ENCODE results near the gene BMPR1A. TPM values are rescaled to one million over a fixed set of nuclear protein-coding genes. Genes with fewer than 3 reads are reported as not detected.

BMPR1A gene
- total and polyA plus RNA-seq, 2 of the 13 experiments (the other 11 are each of a cell fraction or from before 2014, with no cell fraction given): 17.8 to 44.2 TPM

DNA sequence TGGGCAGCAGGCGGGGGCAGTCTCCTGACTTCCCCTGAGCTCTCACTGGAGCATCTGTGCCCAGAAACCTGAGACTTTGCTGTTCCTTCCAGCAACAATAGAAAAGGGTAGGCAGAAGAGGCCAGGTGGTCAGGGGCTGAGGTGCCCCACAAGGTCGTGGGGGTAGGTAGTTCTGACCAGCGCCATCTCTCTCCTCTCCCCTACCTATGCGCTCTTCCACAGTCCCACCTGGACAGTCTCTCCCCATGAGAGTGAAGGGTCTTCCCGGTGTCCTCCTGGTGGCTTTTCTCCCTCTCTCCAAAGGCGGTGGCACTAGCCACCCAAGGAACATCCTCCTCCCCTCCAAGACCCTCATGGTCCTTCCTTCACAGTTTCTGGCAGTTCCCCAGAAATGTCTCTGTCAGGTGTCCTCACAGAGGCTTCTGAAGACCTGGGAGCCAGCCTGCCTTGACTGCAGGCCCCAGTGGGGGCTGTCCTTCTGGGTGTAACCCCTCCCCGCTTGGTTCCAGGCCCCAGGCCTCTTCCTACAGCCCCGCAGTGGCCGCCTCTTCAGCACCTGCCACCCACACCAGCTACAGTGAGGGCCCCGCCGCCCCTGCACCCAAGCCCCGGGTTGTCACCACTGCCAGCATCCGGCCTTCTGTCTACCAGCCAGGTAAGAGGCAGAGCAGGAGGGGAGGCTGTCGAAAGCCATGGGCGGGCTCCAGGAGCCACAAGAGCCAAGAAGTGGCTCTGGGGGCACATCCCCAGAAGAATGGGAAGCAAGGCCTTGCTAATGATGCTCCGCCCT is 46.8 kb upstream of the BMPR1A start:
- no peak for DNase-seq (ENCODE audit: low spot score)
- Histone ChIP-seq H3K36me3 (replicated peaks in 1 of 2; ENCODE audit: control insufficient read depth in 1 of 2, insufficient read depth in 2 of 2, low read length in 2 of 2) (no peaks in the 10 kb centered on the region), H2AFZ (ENCODE audit: low read length) (no peak overlapping the region), H4K20me1 (ENCODE audit: insufficient read depth, low read length) (no peaks in the 10 kb centered on the region), H3K4me2 (ENCODE audit: low read depth, low read length) (no peak overlapping the region), H3K27me3 (ENCODE audit: control insufficient read depth in 1 of 2, insufficient read depth in 2 of 2, low read length in 2 of 2) (peaks cover 3 to 8% of the 10 kb centered on the region in 2 experiments; a peak in 2 of 5 replicates), H3K4me1 (ENCODE audit: insufficient read depth, low read length) (peaks cover 14% of the 10 kb centered on the region; the same call in 1 of the 2 replicates), H3K79me2 (ENCODE audit: insufficient read depth, low read length) (no peaks in the 10 kb centered on the region), H3K9me3 (ENCODE audit: low read length) (no peaks in the 10 kb centered on the region), H3K4me3 (replicated peaks in 1 of 3; ENCODE audit: insufficient read depth in 1 of 3, low read depth in 2 of 3, low read length in 3 of 3) (no peak overlapping the region), H3K27ac (ENCODE audit: extremely low read length, insufficient read depth, low read length) (no peak overlapping the region), H3K9ac (ENCODE audit: insufficient read depth, low read depth, low read length) (no peak overlapping the region)
- intact Hi-C loops (cut with micrococcal nuclease; ENCODE audit: unreplicated experiment): no loop called here
- ATAC-seq: no peak
- BruUV-seq (replicated peaks): no TSS peak
- FAIRE-seq: no peak
- ChIA-PET POLR2A (no interaction called here), CTCF (ENCODE audit: low intra/inter-chr PET ratio, low total read pairs) (no interaction called here)
- WGBS (ENCODE audit: low lambda C conversion rate): 88% methylated on average over 13 of the region's 16 CpGs
- in situ Hi-C loops (cut with HindIII; ENCODE audit: extremely low pct_ligation_motif_present, low pct_unique_long_range_greater_than_20kb): no loop called here
- no peak for TF ChIP-seq SIX4 (CRISPR knock-in tag; IDR thresholded peaks at IDR 0.05)

GRCh38 chr10:86710987-86711512 is 45.4 kb upstream of the BMPR1A start:
- no peak for FAIRE-seq
- H3K27ac ChIP-seq (ENCODE audit: extremely low read length, insufficient read depth, low read length): peak overlapping the region; percentile 49
- BruUV-seq (replicated peaks): TSS peak; percentile 36
- peak overlapping the region; percentile 65 to 80 (median 78); a peak in 5 of 6 replicates for H3K4me3 ChIP-seq (replicated peaks in 1 of 3; ENCODE audit: insufficient read depth in 1 of 3, low read depth in 2 of 3, low read length in 3 of 3)
- ChIA-PET CTCF (ENCODE audit: low intra/inter-chr PET ratio, low total read pairs) (interaction anchor here (1.2 to 1.5 kb wide), 2 partner anchors 45 to 189 kb away, joined by 4 to 17 read pairs; partner anchors contain the start of gene BMPR1A), POLR2A (interaction anchor here (2.3 kb wide), 1 partner anchor 46 kb away, joined by 15 read pairs; the partner anchor contains the start of gene BMPR1A)
- peaks cover 3 to 21% of the 10 kb centered on the region in 2 experiments; a peak in 3 of 5 replicates for H3K27me3 ChIP-seq (ENCODE audit: control insufficient read depth in 1 of 2, insufficient read depth in 2 of 2, low read length in 2 of 2)
- intact Hi-C loops (cut with micrococcal nuclease; ENCODE audit: unreplicated experiment): loop anchor here (1.0 kb wide), 2 partner anchors 44 to 188 kb away; no protein-coding TSS in a partner anchor
- H3K79me2 ChIP-seq (ENCODE audit: insufficient read depth, low read length): no peaks in the 10 kb centered on the region
- H3K9me3 ChIP-seq (ENCODE audit: low read length): no peaks in the 10 kb centered on the region
- 26% methylated on average over 8 of the region's 46 CpGs for WGBS (ENCODE audit: low lambda C conversion rate)
- ATAC-seq: peak; percentile 88
- H3K36me3 ChIP-seq (replicated peaks in 1 of 2; ENCODE audit: control insufficient read depth in 1 of 2, insufficient read depth in 2 of 2, low read length in 2 of 2): no peaks in the 10 kb centered on the region
- H3K4me2 ChIP-seq (ENCODE audit: low read depth, low read length): peak overlapping the region; percentile 93
- peaks cover 14% of the 10 kb centered on the region; the same call in 1 of the 2 replicates for H3K4me1 ChIP-seq (ENCODE audit: insufficient read depth, low read length)
- in situ Hi-C loops (cut with HindIII; ENCODE audit: extremely low pct_ligation_motif_present, low pct_unique_long_range_greater_than_20kb): no loop called here
- peak; percentile 62 for DNase-seq (ENCODE audit: low spot score)
- H3K9ac ChIP-seq (ENCODE audit: insufficient read depth, low read depth, low read length): peak overlapping the region; percentile 73
- H2AFZ ChIP-seq (ENCODE audit: low read length): peak overlapping the region; percentile 90
- no peaks in the 10 kb centered on the region for H4K20me1 ChIP-seq (ENCODE audit: insufficient read depth, low read length)
- TF ChIP-seq MIER3 (CRISPR knock-in tag; IDR thresholded peaks at IDR 0.05; ENCODE audit: borderline replicate concordance) (peak; percentile 37; the same call in 1 of the 2 replicates), SP4 (CRISPR knock-in tag; IDR thresholded peaks at IDR 0.05) (no peak), ARID4A (CRISPR knock-in tag; IDR thresholded peaks at IDR 0.05; ENCODE audit: borderline replicate concordance) (peak; percentile 22; the same call in 1 of the 2 replicates), TCF12 (IDR thresholded peaks at IDR 0.05) (no peak), TCF12 (CRISPR knock-in tag; IDR thresholded peaks at IDR 0.05) (peak; percentile 72; the same call in 1 of the 2 replicates), KAT2B (IDR thresholded peaks at IDR 0.05; ENCODE audit: borderline replicate concordance, low read depth, low read length) (no peak), THAP11 (CRISPR knock-in tag; IDR thresholded peaks at IDR 0.05) (peak; percentile 44; the same call in 1 of the 2 replicates), SP140L (CRISPR knock-in tag; IDR thresholded peaks at IDR 0.05; ENCODE audit: borderline replicate concordance) (no peak)
- TF ChIP-seq, protein P1, sequence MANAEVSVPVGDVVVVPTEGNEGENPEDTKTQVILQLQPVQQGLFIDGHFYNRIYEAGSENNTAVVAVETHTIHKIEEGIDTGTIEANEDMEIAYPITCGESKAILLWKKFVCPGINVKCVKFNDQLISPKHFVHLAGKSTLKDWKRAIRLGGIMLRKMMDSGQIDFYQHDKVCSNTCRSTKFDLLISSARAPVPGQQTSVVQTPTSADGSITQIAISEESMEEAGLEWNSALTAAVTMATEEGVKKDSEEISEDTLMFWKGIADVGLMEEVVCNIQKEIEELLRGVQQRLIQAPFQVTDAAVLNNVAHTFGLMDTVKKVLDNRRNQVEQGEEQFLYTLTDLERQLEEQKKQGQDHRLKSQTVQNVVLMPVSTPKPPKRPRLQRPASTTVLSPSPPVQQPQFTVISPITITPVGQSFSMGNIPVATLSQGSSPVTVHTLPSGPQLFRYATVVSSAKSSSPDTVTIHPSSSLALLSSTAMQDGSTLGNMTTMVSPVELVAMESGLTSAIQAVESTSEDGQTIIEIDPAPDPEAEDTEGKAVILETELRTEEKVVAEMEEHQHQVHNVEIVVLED (CRISPR knock-in tag; IDR thresholded peaks at IDR 0.05; ENCODE audit: borderline replicate concordance): peak; percentile 37; the same call in 1 of the 2 replicates

Measured in HepG2 (cell line).